SK-N-SH (cell line): ENCODE data around the gene DCAKD. TPM values are rescaled to one million over a fixed set of nuclear protein-coding genes. Genes with fewer than 3 reads are reported as not detected.

Experiments used
- CTCF ChIA-PET: fragments of 300-600, 350-600 bp; formaldehyde crosslinking; extraction: SDS; loops from one replicate; lab custom pipeline; 2021; lab: Yijun Ruan, JAX
- POLR2A ChIA-PET: fragments of 350-600 bp; sonication (Branson Sonifier 250); formaldehyde crosslinking; extraction: SDS; loops from one replicate; lab custom pipeline; 2020; ENCODE audit warnings: antibody characterized with exemption, inconsistent platforms; lab: Yijun Ruan, JAX
- DNase-seq: peaks from one replicate; pipeline ENCODE4 v3.0.0; 2012
- H2AFZ ChIP-seq: fragments of 200-600 bp; sonication (generic); 2 replicates; pipeline ENCODE4 v1.8.1; 2016; ENCODE audit warnings: antibody characterized with exemption, mild to moderate bottlenecking, low read depth
- H3F3A ChIP-seq: fragments of 200-600 bp; sonication (generic); replicated peaks from 2 replicates; pipeline ENCODE3; 2016; ENCODE audit warnings: antibody characterized with exemption, mild to moderate bottlenecking; ENCODE audit not compliant: insufficient read depth
- H3K27ac ChIP-seq, 2 experiments: fragments of 200-500 bp in 1 of 2; fragments of 200-600 bp in 1 of 2; sonication (Bioruptor generic) in 1 of 2; sonication (generic), shearing (Covaris generic) in 1 of 2; 2 replicates each; pipeline versions ENCODE4 v1.5.1 to v1.6.1; 2014 to 2016; ENCODE audit warnings: low read depth in 2 of 2, inconsistent platforms in 1 of 2, low read length in 1 of 2, mild to moderate bottlenecking in 1 of 2, mixed read lengths in 1 of 2
- H3K27me3 ChIP-seq: fragments of 200-600 bp; sonication (generic), shearing (Covaris generic); 2 replicates; pipeline ENCODE4 v1.6.1; 2016; ENCODE audit warnings: mixed run types; ENCODE audit not compliant: insufficient read depth
- H3K36me3 ChIP-seq, 2 experiments: fragments of 200-500 bp in 1 of 2; fragments of 200-600 bp in 1 of 2; sonication (Bioruptor generic) in 1 of 2; sonication (generic) in 1 of 2; replicated peaks in 1 of 2; 2 replicates each; pipeline versions ENCODE3 to v1.5.1; 2014 to 2016; ENCODE audit warnings: low read length in 1 of 2, mild to moderate bottlenecking in 1 of 2; ENCODE audit not compliant: insufficient read depth in 2 of 2, control insufficient read depth in 1 of 2
- H3K4me1 ChIP-seq, 2 experiments: fragments of 200-500 bp in 1 of 2; fragments of 200-600 bp in 1 of 2; sonication (Bioruptor generic) in 1 of 2; sonication (generic), shearing (Covaris generic) in 1 of 2; 2 replicates each; pipeline versions ENCODE4 v1.5.1 to v1.6.1; 2014 to 2016; ENCODE audit warnings: low read depth in 1 of 2, low read length in 1 of 2, mixed run types in 1 of 2; ENCODE audit not compliant: insufficient read depth in 2 of 2, control insufficient read depth in 1 of 2
- H3K4me2 ChIP-seq: fragments of 200-600 bp; sonication (generic), shearing (Covaris generic); 2 replicates; pipeline ENCODE4 v1.6.1; 2017; ENCODE audit warnings: mixed run types
- H3K4me3 ChIP-seq, 2 experiments: fragments of 200-500 bp in 1 of 2; fragments of 200-600 bp in 1 of 2; sonication (Bioruptor generic) in 1 of 2; sonication (generic), shearing (Covaris generic) in 1 of 2; 2 replicates each; pipeline versions ENCODE4 v1.5.1 to v1.8.1; 2014 to 2016; ENCODE audit warnings: low read depth in 2 of 2, inconsistent platforms in 1 of 2, low read length in 1 of 2, mild to moderate bottlenecking in 1 of 2, mixed read lengths in 1 of 2, moderate library complexity in 1 of 2
- H3K79me2 ChIP-seq: fragments of 200-600 bp; sonication (generic); 2 replicates; pipeline ENCODE4 v1.8.1; 2017; ENCODE audit warnings: mild to moderate bottlenecking; ENCODE audit not compliant: insufficient read depth
- H3K9ac ChIP-seq: fragments of 200-600 bp; sonication (generic); 2 replicates; pipeline ENCODE4 v1.6.1; 2017; ENCODE audit warnings: mixed run types
- H3K9me2 ChIP-seq: fragments of 200-600 bp; sonication (generic); 2 replicates; pipeline ENCODE4 v1.6.1; 2017; ENCODE audit warnings: mixed run types
- H3K9me3 ChIP-seq: fragments of 200-600 bp; sonication (generic); 2 replicates; pipeline ENCODE4 v1.6.1; 2017; ENCODE audit warnings: mixed run types, mild to moderate bottlenecking, moderate library complexity
- H4K20me1 ChIP-seq: fragments of 200-600 bp; sonication (generic); 2 replicates; pipeline ENCODE4 v1.6.1; 2017; ENCODE audit warnings: mild to moderate bottlenecking, mixed run types; ENCODE audit not compliant: insufficient read depth
- EP300 ChIP-seq, 2 experiments: IDR thresholded peaks; 2 replicates each; pipeline versions ENCODE4 v1.4.0 to v1.6.1; 2012; ENCODE audit warnings: borderline replicate concordance in 1 of 2, low read depth in 1 of 2, low read length in 1 of 2
- FOSL2 ChIP-seq: IDR thresholded peaks from 2 replicates; pipeline ENCODE4 v1.4.0; 2012; ENCODE audit warnings: low read depth, mild to moderate bottlenecking, moderate library complexity, borderline replicate concordance
- FOXJ3 ChIP-seq: sonication (generic); formaldehyde crosslinking; IDR thresholded peaks from 2 replicates; pipeline ENCODE4 v1.5.1; 2020; ENCODE audit warnings: mild to moderate bottlenecking, missing genetic modification reagents
- FOXM1 ChIP-seq: IDR thresholded peaks from 2 replicates; pipeline ENCODE4 v1.4.0; 2012; ENCODE audit warnings: low read depth, mild to moderate bottlenecking
- GABPA ChIP-seq: IDR thresholded peaks from 2 replicates; pipeline ENCODE4 v1.4.0; 2012; ENCODE audit warnings: low read depth, mild to moderate bottlenecking
- GATA2 ChIP-seq: sonication (generic); formaldehyde crosslinking; IDR thresholded peaks from 2 replicates; pipeline ENCODE4 v1.5.0; 2020; ENCODE audit warnings: mild to moderate bottlenecking, missing genetic modification reagents
- JUND ChIP-seq: IDR thresholded peaks from 2 replicates; pipeline ENCODE4 v1.4.0; 2012
- NFIC ChIP-seq: IDR thresholded peaks from 2 replicates; pipeline ENCODE4 v1.4.0; 2012; ENCODE audit warnings: borderline replicate concordance
- NRF1 ChIP-seq: IDR thresholded peaks from 2 replicates; pipeline ENCODE4 v1.6.1; 2012; ENCODE audit warnings: low read depth, mild to moderate bottlenecking, low read length
- PBX3 ChIP-seq: IDR thresholded peaks from 2 replicates; pipeline ENCODE4; 2012
- POLR2AphosphoS5 ChIP-seq: IDR thresholded peaks from 2 replicates; pipeline ENCODE4 v1.6.1; 2012; ENCODE audit warnings: low read depth, low read length
- RCOR1 ChIP-seq: fragments of 150-350 bp; IDR thresholded peaks from 2 replicates; pipeline ENCODE4 v1.6.1; 2017; ENCODE audit warnings: antibody characterized with exemption, low read length
- RFX5 ChIP-seq: IDR thresholded peaks from 2 replicates; pipeline ENCODE4 v1.6.1; 2012; ENCODE audit warnings: mild to moderate bottlenecking, improper control_type of control experiment, low read length
- SIN3A ChIP-seq: IDR thresholded peaks from 2 replicates; pipeline ENCODE4 v1.6.1; 2012; ENCODE audit warnings: low read depth, mild to moderate bottlenecking, low read length, moderate library complexity, borderline replicate concordance
- SMC3 ChIP-seq: IDR thresholded peaks from 2 replicates; pipeline ENCODE4 v1.6.1; 2012; ENCODE audit warnings: low read depth, low read length, improper control_type of control experiment
- TCF12 ChIP-seq: IDR thresholded peaks from 2 replicates; pipeline ENCODE4 v1.4.0; 2012
- TEAD4 ChIP-seq: IDR thresholded peaks from 2 replicates; pipeline ENCODE4 v1.4.0; 2012; ENCODE audit warnings: mild to moderate bottlenecking, borderline replicate concordance; ENCODE audit not compliant: insufficient read depth
- USF1 ChIP-seq: IDR thresholded peaks from 2 replicates; pipeline ENCODE4 v1.4.0; 2012; ENCODE audit warnings: low read depth, borderline replicate concordance
- WGBS: methylation state at CpG from one replicate; pipeline ENCODE4 v1.1.6; 2017; ENCODE audit warnings: low lambda C conversion rate; 5-methylcytosine and 5-hydroxymethylcytosine counted together
- polyA plus RNA-seq, 3 experiments: library from polyadenylated mRNA; depleted of rRNA; stranded (reverse); fragments of >200 nt; gene quantifications; 2 replicates each; pipeline ENCODE4 v1.2.3, GENCODE V29; 2012
- TF ChIP-seq, protein P1 (sequence below): fragments of 150-350 bp; IDR thresholded peaks from 2 replicates; pipeline ENCODE4 v1.6.1; 2017; ENCODE audit warnings: antibody characterized with exemption, low read length, low read depth, borderline replicate concordance
- TF ChIP-seq, protein P2 (sequence below): IDR thresholded peaks from 2 replicates; pipeline ENCODE4 v1.4.0; 2012; ENCODE audit warnings: low read depth, borderline replicate concordance
- TF ChIP-seq, protein P3 (sequence below): IDR thresholded peaks from 2 replicates; pipeline ENCODE4 v1.4.0; 2012; ENCODE audit warnings: low read depth

DCAKD gene
- polyA plus RNA-seq, 1 of the 3 experiments (the other 2 are of a cell fraction): 48.8 TPM

DNA sequence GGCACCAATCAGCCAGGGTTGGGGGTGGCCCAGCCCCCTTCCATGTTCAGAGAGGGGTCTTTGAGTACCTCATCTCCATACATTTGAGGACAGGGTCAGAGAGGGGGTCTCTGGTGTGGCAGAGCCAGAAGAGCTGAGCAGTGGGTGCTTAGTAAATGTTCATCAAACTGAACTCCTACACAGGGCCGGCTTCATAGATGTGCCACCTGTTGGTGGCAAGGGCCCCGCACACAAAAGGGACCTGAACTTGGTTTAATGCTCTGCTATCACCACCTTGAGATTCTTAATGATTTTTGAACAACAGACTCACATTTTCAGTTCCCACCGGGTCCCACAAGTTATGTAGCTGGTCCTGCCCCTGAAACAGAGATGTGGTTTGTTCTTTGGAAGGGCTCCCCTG is 74.4 kb downstream of the DCAKD start:
- 71% methylated on average over 2 of the region's 3 CpGs for WGBS
- H3K4me2 ChIP-seq: no peak overlapping the region
- no peak for TF ChIP-seq POLR2AphosphoS5
- TF ChIP-seq, protein P1, sequence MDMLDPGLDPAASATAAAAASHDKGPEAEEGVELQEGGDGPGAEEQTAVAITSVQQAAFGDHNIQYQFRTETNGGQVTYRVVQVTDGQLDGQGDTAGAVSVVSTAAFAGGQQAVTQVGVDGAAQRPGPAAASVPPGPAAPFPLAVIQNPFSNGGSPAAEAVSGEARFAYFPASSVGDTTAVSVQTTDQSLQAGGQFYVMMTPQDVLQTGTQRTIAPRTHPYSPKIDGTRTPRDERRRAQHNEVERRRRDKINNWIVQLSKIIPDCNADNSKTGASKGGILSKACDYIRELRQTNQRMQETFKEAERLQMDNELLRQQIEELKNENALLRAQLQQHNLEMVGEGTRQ: no peak
- no peak for TF ChIP-seq NFIC
- TF ChIP-seq EP300 (IDR thresholded peaks at IDR 0.05; ENCODE audit: borderline replicate concordance in 1 of 2, low read depth in 1 of 2, low read length in 1 of 2): no peak
- no peak for TF ChIP-seq FOXM1
- no peak for TF ChIP-seq FOXJ3 (CRISPR knock-in tag)
- no peak for TF ChIP-seq TCF12
- TF ChIP-seq FOSL2: no peak
- TF ChIP-seq, protein P2, sequence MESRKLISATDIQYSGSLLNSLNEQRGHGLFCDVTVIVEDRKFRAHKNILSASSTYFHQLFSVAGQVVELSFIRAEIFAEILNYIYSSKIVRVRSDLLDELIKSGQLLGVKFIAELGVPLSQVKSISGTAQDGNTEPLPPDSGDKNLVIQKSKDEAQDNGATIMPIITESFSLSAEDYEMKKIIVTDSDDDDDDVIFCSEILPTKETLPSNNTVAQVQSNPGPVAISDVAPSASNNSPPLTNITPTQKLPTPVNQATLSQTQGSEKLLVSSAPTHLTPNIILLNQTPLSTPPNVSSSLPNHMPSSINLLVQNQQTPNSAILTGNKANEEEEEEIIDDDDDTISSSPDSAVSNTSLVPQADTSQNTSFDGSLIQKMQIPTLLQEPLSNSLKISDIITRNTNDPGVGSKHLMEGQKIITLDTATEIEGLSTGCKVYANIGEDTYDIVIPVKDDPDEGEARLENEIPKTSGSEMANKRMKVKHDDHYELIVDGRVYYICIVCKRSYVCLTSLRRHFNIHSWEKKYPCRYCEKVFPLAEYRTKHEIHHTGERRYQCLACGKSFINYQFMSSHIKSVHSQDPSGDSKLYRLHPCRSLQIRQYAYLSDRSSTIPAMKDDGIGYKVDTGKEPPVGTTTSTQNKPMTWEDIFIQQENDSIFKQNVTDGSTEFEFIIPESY: no peak
- TF ChIP-seq, protein P3, sequence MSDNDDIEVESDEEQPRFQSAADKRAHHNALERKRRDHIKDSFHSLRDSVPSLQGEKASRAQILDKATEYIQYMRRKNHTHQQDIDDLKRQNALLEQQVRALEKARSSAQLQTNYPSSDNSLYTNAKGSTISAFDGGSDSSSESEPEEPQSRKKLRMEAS: no peak
- no peak for TF ChIP-seq RFX5
- TF ChIP-seq SMC3: no peak
- no peak for TF ChIP-seq GABPA
- no peaks in the 10 kb centered on the region for H3K9me3 ChIP-seq
- no peaks in the 10 kb centered on the region for H4K20me1 ChIP-seq
- no peak for DNase-seq
- H3K79me2 ChIP-seq: no peaks in the 10 kb centered on the region
- POLR2A ChIA-PET: no interaction called here
- peaks cover 6% of the 10 kb centered on the region for H3F3A ChIP-seq
- H3K27ac ChIP-seq: no peak overlapping the region
- no peak overlapping the region for H3K9ac ChIP-seq
- peaks cover 0 to 18% of the 10 kb centered on the region in 2 experiments; a peak in 1 of 4 replicates for H3K4me1 ChIP-seq
- no peaks in the 10 kb centered on the region for H3K9me2 ChIP-seq
- H3K36me3 ChIP-seq: no peaks in the 10 kb centered on the region
- no peaks in the 10 kb centered on the region for H3K27me3 ChIP-seq
- no peak overlapping the region for H3K4me3 ChIP-seq
- CTCF ChIA-PET: interaction anchor here (0.9 to 3.3 kb wide), 7 partner anchors 8 to 199 kb away, joined by 3 to 20 read pairs (median 4); partner anchors contain the start of genes C1QL1 and PLCD3
- H2AFZ ChIP-seq: no peak overlapping the region

DNA sequence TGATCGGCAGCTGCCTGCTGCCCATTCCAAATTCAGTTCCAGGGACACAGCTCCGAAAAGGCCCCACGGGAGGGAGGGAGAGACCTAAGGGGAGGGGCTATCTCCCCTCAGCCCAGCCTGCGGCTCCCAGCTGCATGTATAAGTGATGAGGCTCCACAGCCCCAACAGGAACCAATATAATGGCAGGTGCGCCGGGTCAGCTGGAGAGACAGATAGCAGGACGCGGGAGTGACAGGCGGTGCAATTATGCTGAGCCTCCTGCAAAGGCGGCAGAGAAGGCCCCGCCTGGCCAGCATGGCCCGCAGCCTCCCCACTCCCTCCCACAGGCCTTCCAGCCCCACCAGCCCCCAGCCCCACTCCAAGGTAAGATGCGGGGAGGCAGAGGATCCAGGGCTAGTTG is 75.2 kb downstream of the DCAKD start:
- POLR2A ChIA-PET: interaction anchor here (1.0 kb wide), 1 partner anchor 11 kb away, joined by 5 read pairs; no protein-coding TSS in a partner anchor
- Histone ChIP-seq H3K4me3 (no peak overlapping the region), H3K9me2 (no peaks in the 10 kb centered on the region), H3F3A (peaks cover 10% of the 10 kb centered on the region), H3K79me2 (no peaks in the 10 kb centered on the region), H3K27me3 (no peaks in the 10 kb centered on the region), H2AFZ (no peak overlapping the region), H4K20me1 (no peaks in the 10 kb centered on the region), H3K9me3 (no peaks in the 10 kb centered on the region), H3K4me1 (peaks cover 0 to 14% of the 10 kb centered on the region in 2 experiments; a peak in 1 of 4 replicates), H3K9ac (no peak overlapping the region), H3K36me3 (no peaks in the 10 kb centered on the region), H3K27ac (no peak overlapping the region), H3K4me2 (no peak overlapping the region)
- 90% methylated on average over 10 of the region's 13 CpGs for WGBS
- CTCF ChIA-PET: interaction anchor here (0.6 to 3.3 kb wide), 5 partner anchors 18 to 196 kb away, joined by 3 to 20 read pairs (median 3); partner anchors contain the start of gene PLCD3
- DNase-seq: no peak
- TF ChIP-seq JUND: no peak
- TF ChIP-seq, protein P2: no peak
- no peak for TF ChIP-seq NRF1
- no peak for TF ChIP-seq RFX5
- TF ChIP-seq NFIC: no peak
- TF ChIP-seq SMC3: no peak
- TF ChIP-seq TCF12: no peak
- no peak for TF ChIP-seq PBX3
- TF ChIP-seq USF1: no peak
- TF ChIP-seq GATA2 (CRISPR knock-in tag): no peak
- TF ChIP-seq SIN3A: no peak
- TF ChIP-seq TEAD4: no peak
- no peak for TF ChIP-seq FOSL2
- no peak for TF ChIP-seq RCOR1
